ENCODE results near the gene ROR2. TPM values are rescaled to one million over a fixed set of nuclear protein-coding genes. Genes with fewer than 3 reads are reported as not detected.

The ROR2 gene
- total RNA-seq, 4 donors from 2014 or later, result 0.19 to 1.7 (median 0.38) TPM

DNA sequence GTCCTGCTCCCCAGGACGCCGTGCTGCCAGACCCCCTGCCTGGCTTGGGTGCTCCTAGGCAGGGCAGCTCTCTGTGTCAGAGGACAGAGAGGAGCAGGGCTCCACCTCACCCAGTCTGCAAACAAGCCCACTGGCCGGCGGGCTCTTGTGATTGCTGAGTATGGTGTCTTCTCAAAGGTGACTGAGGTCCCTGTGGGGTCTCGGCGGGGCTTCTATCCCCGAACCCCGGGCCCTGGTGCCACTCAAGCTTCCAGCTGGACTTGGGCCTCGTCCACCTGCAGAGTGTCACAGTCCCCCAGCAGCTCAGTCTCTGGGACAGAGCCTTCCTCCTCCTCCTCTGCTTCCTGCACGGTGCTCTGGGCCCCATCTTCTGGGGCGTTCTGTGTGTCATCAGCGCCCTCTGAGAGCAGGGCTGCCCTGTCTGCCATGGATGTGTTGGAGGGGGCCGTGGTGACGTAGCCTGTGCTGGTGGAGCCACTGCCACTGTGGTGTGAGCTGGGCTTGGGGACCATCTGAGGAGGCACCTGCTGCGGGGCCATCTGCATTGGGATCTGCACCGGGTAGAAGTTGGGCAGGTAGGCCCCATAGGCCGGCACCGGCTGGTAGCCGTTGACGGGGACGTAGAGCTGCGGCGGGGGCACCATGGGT, 226.5 kb downstream of the ROR2 start:
- TF ChIP-seq, protein P1, sequence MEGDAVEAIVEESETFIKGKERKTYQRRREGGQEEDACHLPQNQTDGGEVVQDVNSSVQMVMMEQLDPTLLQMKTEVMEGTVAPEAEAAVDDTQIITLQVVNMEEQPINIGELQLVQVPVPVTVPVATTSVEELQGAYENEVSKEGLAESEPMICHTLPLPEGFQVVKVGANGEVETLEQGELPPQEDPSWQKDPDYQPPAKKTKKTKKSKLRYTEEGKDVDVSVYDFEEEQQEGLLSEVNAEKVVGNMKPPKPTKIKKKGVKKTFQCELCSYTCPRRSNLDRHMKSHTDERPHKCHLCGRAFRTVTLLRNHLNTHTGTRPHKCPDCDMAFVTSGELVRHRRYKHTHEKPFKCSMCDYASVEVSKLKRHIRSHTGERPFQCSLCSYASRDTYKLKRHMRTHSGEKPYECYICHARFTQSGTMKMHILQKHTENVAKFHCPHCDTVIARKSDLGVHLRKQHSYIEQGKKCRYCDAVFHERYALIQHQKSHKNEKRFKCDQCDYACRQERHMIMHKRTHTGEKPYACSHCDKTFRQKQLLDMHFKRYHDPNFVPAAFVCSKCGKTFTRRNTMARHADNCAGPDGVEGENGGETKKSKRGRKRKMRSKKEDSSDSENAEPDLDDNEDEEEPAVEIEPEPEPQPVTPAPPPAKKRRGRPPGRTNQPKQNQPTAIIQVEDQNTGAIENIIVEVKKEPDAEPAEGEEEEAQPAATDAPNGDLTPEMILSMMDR (IDR thresholded peaks at IDR 0.05; ENCODE audit: low read depth), result no peak

DNA sequence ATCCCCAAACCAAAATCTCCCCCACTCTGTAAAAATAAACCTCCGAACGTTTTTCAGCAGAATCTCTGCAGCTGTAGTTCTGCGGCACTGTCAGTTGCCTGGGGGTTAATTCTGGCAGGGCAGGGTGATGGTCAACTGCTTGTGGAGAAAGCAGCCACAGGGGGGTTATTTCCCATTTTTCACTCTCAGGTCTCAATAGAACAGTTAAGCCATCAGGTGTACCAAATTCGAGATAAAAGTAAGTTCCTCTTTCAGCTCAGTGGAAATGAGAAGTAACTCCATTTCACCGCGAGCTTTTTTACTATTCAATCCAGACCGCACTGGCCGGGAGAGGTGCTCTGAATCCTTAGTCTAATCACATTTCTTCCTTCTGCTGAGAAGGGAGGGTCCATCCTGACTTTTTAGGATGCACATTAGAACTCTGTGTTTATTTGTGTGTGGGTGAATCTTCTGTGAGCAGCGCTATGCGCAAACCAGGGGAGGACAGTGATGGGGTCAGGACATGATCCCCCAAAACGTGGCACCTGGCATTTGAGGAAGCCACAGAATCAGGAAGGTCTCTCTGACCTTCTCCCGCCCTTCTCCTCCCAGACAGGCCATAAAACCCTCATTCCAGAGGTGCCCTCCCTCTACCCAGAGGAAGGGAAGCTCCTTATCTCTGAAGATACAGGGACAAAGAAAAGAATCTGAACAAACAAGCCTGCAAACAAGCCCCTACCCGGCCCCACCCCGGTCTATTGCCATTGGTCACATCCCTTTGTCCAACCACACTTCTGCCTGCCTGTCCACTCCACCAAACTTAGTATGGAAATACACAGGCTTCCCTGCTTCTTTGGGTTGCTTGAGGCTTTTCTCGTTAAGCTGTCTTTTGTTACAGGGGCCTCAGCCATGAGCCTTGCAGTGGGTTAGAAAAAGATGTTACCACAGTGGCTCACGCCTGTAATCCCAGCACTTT, 229.0 kb downstream of the ROR2 start:
- TF ChIP-seq, protein P1 (IDR thresholded peaks at IDR 0.05; ENCODE audit: low read depth), result no peak

DNA sequence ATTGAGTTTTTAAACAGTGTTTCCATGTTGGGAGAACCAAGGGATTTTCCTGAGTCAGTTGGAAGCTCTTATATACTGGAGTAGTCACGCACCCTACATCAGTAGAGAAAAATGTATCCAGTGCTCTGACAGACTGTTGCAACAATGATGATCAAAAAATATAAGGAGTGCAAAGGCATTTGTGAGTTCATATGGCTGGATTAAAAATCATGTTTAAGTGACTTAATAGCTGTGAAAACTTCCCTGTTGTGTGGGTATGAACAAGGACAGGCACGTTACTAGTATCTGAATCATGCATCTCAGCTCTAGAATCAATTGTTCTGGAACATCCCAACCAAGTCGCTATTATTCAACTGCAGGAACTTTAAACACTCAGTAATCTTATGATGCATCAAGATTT, 229.7 kb downstream of the ROR2 start:
- TF ChIP-seq, protein P1 (IDR thresholded peaks at IDR 0.05; ENCODE audit: low read depth), result no peak

DNA sequence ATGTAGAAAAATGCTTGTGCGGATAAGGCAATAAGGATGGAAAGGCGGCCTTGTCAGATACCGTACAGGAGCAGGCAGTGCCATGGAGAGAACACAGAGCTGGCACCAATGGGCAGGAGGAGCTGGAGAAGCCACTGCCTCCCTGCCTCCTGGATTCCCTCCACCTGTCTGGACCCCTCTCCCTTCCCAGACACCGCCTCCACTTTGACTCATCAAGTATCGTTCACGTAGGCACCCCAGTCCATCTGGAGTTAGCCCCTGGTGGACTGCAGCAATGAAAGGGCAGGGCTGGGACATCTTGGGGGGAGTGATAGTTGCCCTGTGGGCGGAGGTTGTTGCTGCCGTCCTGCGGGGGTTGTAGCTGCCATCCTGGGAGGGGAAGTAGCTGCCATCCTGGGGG, 232.0 kb downstream of the ROR2 start:
- TF ChIP-seq, protein P1 (IDR thresholded peaks at IDR 0.05; ENCODE audit: low read depth), result no peak

DNA sequence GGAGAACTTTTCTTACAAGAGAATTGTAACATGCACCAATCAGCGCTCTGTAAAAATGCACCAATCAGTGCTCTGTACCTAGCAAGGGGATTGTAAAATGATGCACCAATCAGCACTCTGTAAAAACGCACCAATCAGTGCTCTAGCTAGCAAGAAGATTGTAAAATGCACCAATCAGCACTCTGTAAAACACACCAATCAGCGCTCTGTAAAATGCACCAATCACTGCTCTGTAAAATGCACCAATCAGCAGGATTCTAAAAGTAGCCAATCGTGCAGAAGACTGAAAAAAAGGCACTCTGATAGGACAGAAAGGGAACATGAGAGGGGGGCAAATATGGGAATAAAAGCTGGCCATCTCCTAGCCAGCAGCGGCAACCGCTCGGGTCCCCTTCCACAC, 233.2 kb downstream of the ROR2 start:
- TF ChIP-seq, protein P1 (IDR thresholded peaks at IDR 0.05; ENCODE audit: low read depth), result no peak

DNA sequence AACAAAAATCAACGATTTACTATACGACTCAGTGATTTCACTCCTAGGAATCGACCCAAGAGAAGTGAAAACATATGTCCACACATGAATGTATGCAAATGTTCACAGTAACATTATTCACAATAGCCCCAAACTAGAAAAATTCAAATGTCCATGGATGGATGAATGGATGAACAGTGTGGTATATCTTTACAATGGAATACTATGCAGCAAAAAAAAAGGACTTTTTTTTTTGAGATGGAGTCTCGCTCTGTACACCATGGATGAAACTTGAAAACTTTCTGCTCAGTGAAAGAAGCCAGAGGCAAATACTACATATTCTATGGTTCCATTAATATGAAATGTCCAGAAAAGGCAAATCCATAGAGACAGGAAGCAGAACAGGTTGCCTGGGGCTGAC, 233.8 kb downstream of the ROR2 start:
- TF ChIP-seq, protein P1 (IDR thresholded peaks at IDR 0.05; ENCODE audit: low read depth), result no peak
